Measurements from ENCODE around the gene USP3.

USP3 gene

DNA sequence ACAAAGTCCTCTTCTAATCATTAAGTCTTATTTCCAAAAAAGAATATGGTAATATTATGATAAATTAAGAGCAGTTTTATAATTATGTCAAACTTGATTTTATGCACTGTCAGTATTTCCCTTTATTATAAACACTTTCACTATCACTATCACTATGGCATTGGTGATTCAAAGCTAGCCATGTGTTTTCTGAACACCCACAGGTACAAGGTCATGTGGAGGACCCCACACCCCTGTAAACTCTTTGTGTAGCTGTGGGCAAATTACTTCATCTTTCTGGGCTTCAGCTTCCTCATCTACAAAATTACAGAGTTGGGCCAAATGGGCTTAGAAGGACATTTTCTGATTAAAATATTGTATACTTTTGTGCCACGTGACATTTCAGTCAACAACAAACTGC is 134.4 kb downstream of the USP3 start:
- POLR2A ChIA-PET = no interaction called here
- CTCF ChIA-PET = interaction anchor here (1.7 kb wide), 1 partner anchor 407 kb away, joined by 4 read pairs; the partner anchor contains the start of gene DAPK2
- no peak for DNase-seq (ENCODE audit: extremely low spot score)
- TF ChIP-seq, protein P1, sequence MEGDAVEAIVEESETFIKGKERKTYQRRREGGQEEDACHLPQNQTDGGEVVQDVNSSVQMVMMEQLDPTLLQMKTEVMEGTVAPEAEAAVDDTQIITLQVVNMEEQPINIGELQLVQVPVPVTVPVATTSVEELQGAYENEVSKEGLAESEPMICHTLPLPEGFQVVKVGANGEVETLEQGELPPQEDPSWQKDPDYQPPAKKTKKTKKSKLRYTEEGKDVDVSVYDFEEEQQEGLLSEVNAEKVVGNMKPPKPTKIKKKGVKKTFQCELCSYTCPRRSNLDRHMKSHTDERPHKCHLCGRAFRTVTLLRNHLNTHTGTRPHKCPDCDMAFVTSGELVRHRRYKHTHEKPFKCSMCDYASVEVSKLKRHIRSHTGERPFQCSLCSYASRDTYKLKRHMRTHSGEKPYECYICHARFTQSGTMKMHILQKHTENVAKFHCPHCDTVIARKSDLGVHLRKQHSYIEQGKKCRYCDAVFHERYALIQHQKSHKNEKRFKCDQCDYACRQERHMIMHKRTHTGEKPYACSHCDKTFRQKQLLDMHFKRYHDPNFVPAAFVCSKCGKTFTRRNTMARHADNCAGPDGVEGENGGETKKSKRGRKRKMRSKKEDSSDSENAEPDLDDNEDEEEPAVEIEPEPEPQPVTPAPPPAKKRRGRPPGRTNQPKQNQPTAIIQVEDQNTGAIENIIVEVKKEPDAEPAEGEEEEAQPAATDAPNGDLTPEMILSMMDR (IDR thresholded peaks at IDR 0.05; ENCODE audit: control extremely low read depth, extremely low read depth, low read depth, missing control alignments) = no peak

DNA sequence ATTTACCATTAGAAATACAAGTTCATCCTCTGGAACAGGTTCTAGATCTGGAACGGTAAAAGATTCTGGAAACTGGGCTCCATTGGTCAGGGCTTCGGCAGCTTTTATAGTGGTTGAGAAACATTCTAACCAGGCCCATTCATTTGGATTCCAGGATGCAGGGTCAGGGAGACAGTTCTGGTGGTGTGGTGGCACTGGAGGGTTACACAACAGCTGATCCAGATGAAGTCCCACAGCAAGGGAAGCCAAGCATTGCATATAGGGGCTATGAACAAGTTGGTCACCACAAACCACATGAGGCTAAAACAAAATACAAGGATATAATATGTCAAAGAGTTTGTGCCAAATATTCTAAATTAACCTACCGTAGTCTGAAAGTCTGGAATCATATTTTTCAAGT is 135.8 kb downstream of the USP3 start:
- POLR2A ChIA-PET = no interaction called here
- TF ChIP-seq, protein P1 (IDR thresholded peaks at IDR 0.05; ENCODE audit: control extremely low read depth, extremely low read depth, low read depth, missing control alignments) = no peak
- no peak for DNase-seq (ENCODE audit: extremely low spot score)
- CTCF ChIA-PET = interaction anchor here (0.6 to 1.9 kb wide), 5 partner anchors 9 to 173 kb away, joined by 3 to 6 read pairs (median 4); no protein-coding TSS in a partner anchor
